Measurements from ENCODE around the gene CCDC34. TPM values are rescaled to one million over a fixed set of nuclear protein-coding genes. Genes with fewer than 3 reads are reported as not detected.

Gene CCDC34
- polyA plus RNA-seq, 1 donor from 2014 or later, result 13.3 TPM

DNA sequence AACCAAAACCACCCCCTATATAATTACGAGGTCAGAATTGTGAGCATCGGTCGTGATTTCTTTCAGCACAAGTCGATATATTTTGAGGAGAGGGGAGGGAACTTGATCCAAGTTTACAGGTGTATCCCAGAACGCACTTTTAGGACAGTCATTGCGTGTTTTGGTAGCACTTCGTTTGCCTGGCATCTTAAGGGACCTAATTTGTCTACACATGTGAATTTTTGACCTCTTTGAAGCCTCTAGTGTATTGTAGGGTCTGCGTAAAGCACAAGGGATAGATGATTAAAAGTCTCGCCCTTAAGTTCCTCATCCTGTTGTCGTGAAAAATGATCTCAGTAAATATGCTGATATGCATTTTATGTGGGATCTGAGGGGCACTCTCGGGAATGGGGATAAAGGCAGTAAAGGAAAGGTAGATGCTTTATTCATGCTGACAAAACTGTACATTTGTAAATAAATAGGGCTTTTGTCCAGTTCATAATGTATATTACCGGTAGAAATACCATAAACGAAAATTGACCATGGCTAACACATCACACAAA is 632 bp upstream of the CCDC34 start:
- Histone ChIP-seq H3K79me2 (replicated peaks; ENCODE audit: insufficient read depth, low read length) (peaks cover 3% of the 10 kb centered on the region), H3K4me2 (ENCODE audit: low read length) (peak overlapping the region; percentile 87), H4K20me1 (ENCODE audit: insufficient read depth) (no peaks in the 10 kb centered on the region), H3K9ac (ENCODE audit: low read length) (peak overlapping the region; percentile 68), H3K9me3 (ENCODE audit: low read length) (no peaks in the 10 kb centered on the region), H3K4me3 (ENCODE audit: low read length) (peak overlapping the region; percentile 90), H3K9me2 (ENCODE audit: insufficient read depth, low read length) (no peaks in the 10 kb centered on the region), H3F3A (ENCODE audit: insufficient read depth, low read length, poor library complexity, severe bottlenecking) (no peaks in the 10 kb centered on the region), H3K36me3 (ENCODE audit: insufficient read depth, low read length) (no peaks in the 10 kb centered on the region), H2AFZ (ENCODE audit: low read depth, low read length) (peak overlapping the region; percentile 82), H3K27me3 (ENCODE audit: insufficient read depth, low read depth, low read length) (no peaks in the 10 kb centered on the region), H3K27ac (ENCODE audit: low read length) (peak overlapping the region; percentile 55)
- no peak for TF ChIP-seq TAF1 (IDR thresholded peaks at IDR 0.05; ENCODE audit: low read depth)
- TF ChIP-seq, protein P1, sequence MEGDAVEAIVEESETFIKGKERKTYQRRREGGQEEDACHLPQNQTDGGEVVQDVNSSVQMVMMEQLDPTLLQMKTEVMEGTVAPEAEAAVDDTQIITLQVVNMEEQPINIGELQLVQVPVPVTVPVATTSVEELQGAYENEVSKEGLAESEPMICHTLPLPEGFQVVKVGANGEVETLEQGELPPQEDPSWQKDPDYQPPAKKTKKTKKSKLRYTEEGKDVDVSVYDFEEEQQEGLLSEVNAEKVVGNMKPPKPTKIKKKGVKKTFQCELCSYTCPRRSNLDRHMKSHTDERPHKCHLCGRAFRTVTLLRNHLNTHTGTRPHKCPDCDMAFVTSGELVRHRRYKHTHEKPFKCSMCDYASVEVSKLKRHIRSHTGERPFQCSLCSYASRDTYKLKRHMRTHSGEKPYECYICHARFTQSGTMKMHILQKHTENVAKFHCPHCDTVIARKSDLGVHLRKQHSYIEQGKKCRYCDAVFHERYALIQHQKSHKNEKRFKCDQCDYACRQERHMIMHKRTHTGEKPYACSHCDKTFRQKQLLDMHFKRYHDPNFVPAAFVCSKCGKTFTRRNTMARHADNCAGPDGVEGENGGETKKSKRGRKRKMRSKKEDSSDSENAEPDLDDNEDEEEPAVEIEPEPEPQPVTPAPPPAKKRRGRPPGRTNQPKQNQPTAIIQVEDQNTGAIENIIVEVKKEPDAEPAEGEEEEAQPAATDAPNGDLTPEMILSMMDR (IDR thresholded peaks at IDR 0.05; ENCODE audit: poor library complexity, severe bottlenecking), result no peak
- no peak for TF ChIP-seq RAD21 (conservative IDR thresholded peaks at IDR 0.05)
- no peak for TF ChIP-seq SMC3 (conservative IDR thresholded peaks at IDR 0.05; ENCODE audit: poor library complexity)
- no peak for TF ChIP-seq POLR2AphosphoS5 (IDR thresholded peaks at IDR 0.05)
- TF ChIP-seq, protein P2, sequence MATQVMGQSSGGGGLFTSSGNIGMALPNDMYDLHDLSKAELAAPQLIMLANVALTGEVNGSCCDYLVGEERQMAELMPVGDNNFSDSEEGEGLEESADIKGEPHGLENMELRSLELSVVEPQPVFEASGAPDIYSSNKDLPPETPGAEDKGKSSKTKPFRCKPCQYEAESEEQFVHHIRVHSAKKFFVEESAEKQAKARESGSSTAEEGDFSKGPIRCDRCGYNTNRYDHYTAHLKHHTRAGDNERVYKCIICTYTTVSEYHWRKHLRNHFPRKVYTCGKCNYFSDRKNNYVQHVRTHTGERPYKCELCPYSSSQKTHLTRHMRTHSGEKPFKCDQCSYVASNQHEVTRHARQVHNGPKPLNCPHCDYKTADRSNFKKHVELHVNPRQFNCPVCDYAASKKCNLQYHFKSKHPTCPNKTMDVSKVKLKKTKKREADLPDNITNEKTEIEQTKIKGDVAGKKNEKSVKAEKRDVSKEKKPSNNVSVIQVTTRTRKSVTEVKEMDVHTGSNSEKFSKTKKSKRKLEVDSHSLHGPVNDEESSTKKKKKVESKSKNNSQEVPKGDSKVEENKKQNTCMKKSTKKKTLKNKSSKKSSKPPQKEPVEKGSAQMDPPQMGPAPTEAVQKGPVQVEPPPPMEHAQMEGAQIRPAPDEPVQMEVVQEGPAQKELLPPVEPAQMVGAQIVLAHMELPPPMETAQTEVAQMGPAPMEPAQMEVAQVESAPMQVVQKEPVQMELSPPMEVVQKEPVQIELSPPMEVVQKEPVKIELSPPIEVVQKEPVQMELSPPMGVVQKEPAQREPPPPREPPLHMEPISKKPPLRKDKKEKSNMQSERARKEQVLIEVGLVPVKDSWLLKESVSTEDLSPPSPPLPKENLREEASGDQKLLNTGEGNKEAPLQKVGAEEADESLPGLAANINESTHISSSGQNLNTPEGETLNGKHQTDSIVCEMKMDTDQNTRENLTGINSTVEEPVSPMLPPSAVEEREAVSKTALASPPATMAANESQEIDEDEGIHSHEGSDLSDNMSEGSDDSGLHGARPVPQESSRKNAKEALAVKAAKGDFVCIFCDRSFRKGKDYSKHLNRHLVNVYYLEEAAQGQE (IDR thresholded peaks at IDR 0.05; ENCODE audit: borderline replicate concordance), result no peak
- no peak for TF ChIP-seq EP300 (conservative IDR thresholded peaks at IDR 0.05; ENCODE audit: poor library complexity, severe bottlenecking)
- no peak for TF ChIP-seq EZH2 (IDR thresholded peaks at IDR 0.05; ENCODE audit: borderline replicate concordance, insufficient read depth, low read length, poor library complexity, severe bottlenecking)
- no peak for TF ChIP-seq MXI1 (conservative IDR thresholded peaks at IDR 0.05; ENCODE audit: poor library complexity, severe bottlenecking)

DNA sequence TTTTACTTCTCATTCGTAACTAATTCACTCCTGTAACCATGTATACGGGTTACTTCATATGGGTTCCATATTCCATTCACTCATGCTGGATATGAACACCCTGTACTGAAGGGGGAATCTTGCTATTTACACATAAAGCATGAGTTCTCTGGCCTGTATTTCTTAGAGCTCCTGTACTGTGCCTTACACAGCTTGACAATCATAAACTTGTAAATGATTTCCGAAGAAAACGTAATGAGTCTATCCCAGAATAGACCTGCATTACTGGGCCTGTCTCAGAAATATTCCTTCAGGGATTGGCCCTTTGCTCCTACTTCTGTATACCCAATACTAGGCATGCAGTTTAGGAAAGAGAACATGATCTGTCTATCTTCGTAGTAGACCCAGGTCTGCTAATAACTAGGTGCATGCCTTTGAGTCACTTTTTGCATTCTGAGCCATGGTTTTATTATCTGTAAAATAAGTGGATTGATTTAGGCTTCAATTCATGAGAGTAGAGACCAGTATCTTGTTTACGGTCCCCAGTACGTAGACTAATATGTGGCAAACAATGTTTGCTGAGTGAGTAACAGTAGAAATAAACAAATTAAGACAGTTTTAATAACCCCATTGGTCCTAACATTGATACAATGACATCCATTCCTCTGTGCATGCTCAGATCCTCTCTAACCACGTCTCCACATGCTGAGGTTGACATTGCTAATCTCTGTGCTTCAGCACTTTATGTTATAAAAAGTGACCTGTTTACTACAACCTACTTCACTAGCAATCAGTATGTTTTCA is 1.2 kb downstream of the CCDC34 start:
- Histone ChIP-seq H2AFZ (ENCODE audit: low read depth, low read length) (peak overlapping the region; percentile 82), H3K27ac (ENCODE audit: low read length) (no peak overlapping the region), H3K9ac (ENCODE audit: low read length) (peak overlapping the region; percentile 68), H3K79me2 (replicated peaks; ENCODE audit: insufficient read depth, low read length) (peaks cover 3% of the 10 kb centered on the region), H3K9me3 (ENCODE audit: low read length) (no peaks in the 10 kb centered on the region), H3F3A (ENCODE audit: insufficient read depth, low read length, poor library complexity, severe bottlenecking) (no peaks in the 10 kb centered on the region), H3K4me3 (ENCODE audit: low read length) (peak overlapping the region; percentile 90), H4K20me1 (ENCODE audit: insufficient read depth) (no peaks in the 10 kb centered on the region), H3K36me3 (ENCODE audit: insufficient read depth, low read length) (no peaks in the 10 kb centered on the region), H3K27me3 (ENCODE audit: insufficient read depth, low read depth, low read length) (no peaks in the 10 kb centered on the region), H3K4me2 (ENCODE audit: low read length) (peak overlapping the region; percentile 71), H3K9me2 (ENCODE audit: insufficient read depth, low read length) (no peaks in the 10 kb centered on the region)
- no peak for TF ChIP-seq POLR2AphosphoS5 (IDR thresholded peaks at IDR 0.05)
- TF ChIP-seq EZH2 (IDR thresholded peaks at IDR 0.05; ENCODE audit: borderline replicate concordance, insufficient read depth, low read length, poor library complexity, severe bottlenecking), result no peak
- TF ChIP-seq, protein P2 (IDR thresholded peaks at IDR 0.05; ENCODE audit: borderline replicate concordance), result no peak
- no peak for TF ChIP-seq TAF1 (IDR thresholded peaks at IDR 0.05; ENCODE audit: low read depth)
- TF ChIP-seq, protein P1 (IDR thresholded peaks at IDR 0.05; ENCODE audit: poor library complexity, severe bottlenecking), result no peak
- no peak for TF ChIP-seq SMC3 (conservative IDR thresholded peaks at IDR 0.05; ENCODE audit: poor library complexity)

Data from neural cell (in vitro differentiated cells).